HL-60 (cell line): ENCODE measurements around the gene GTPBP1.

Experiments
- TF ChIP-seq, protein P1 (sequence below): IDR thresholded peaks from one replicate; pipeline ENCODE4 v1.5.1; 2011; ENCODE audit warnings: low read length, control low read depth, inconsistent platforms; ENCODE audit not compliant: insufficient read depth
- TF ChIP-seq, protein P2 (sequence below): IDR thresholded peaks from 2 replicates; pipeline ENCODE4 v1.6.1; 2012; ENCODE audit warnings: low read depth; ENCODE audit not compliant: insufficient replicate concordance

DNA sequence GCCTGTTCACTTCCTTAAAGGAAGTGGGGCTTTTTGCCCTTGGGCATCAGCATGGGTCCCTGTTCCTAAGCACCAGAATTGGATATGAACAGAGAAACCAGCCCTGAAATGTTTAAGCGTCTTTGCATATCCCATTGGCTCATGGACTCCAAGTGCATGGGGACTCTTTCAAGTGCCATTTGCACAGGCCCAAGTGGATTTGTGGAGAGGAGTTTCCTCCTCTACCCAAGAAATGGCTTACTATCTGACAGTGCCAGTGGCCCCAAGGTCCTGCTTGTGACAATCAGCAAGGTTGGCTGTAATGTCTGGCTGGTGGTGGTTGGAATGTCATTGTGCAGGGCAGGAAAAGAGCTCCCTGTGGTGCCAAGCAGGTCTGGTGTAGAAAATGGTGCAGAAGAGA, 20.0 kb upstream of the GTPBP1 start:
- TF ChIP-seq, protein P1, sequence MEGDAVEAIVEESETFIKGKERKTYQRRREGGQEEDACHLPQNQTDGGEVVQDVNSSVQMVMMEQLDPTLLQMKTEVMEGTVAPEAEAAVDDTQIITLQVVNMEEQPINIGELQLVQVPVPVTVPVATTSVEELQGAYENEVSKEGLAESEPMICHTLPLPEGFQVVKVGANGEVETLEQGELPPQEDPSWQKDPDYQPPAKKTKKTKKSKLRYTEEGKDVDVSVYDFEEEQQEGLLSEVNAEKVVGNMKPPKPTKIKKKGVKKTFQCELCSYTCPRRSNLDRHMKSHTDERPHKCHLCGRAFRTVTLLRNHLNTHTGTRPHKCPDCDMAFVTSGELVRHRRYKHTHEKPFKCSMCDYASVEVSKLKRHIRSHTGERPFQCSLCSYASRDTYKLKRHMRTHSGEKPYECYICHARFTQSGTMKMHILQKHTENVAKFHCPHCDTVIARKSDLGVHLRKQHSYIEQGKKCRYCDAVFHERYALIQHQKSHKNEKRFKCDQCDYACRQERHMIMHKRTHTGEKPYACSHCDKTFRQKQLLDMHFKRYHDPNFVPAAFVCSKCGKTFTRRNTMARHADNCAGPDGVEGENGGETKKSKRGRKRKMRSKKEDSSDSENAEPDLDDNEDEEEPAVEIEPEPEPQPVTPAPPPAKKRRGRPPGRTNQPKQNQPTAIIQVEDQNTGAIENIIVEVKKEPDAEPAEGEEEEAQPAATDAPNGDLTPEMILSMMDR, result no peak
- TF ChIP-seq, protein P2, sequence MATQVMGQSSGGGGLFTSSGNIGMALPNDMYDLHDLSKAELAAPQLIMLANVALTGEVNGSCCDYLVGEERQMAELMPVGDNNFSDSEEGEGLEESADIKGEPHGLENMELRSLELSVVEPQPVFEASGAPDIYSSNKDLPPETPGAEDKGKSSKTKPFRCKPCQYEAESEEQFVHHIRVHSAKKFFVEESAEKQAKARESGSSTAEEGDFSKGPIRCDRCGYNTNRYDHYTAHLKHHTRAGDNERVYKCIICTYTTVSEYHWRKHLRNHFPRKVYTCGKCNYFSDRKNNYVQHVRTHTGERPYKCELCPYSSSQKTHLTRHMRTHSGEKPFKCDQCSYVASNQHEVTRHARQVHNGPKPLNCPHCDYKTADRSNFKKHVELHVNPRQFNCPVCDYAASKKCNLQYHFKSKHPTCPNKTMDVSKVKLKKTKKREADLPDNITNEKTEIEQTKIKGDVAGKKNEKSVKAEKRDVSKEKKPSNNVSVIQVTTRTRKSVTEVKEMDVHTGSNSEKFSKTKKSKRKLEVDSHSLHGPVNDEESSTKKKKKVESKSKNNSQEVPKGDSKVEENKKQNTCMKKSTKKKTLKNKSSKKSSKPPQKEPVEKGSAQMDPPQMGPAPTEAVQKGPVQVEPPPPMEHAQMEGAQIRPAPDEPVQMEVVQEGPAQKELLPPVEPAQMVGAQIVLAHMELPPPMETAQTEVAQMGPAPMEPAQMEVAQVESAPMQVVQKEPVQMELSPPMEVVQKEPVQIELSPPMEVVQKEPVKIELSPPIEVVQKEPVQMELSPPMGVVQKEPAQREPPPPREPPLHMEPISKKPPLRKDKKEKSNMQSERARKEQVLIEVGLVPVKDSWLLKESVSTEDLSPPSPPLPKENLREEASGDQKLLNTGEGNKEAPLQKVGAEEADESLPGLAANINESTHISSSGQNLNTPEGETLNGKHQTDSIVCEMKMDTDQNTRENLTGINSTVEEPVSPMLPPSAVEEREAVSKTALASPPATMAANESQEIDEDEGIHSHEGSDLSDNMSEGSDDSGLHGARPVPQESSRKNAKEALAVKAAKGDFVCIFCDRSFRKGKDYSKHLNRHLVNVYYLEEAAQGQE, result no peak
